B cell (primary cell): Measurements from ENCODE around the gene ZBTB17. TPM values are rescaled to one million over a fixed set of nuclear protein-coding genes. Genes with fewer than 3 reads are reported as not detected.

Source experiments
- ATAC-seq: fragments of 200-7000 bp; cut with Tn5 transposase; one replicate; pipeline ENCODE4 v1.10.0; 2021; ENCODE audit warnings: low read depth, mild to moderate bottlenecking, moderate number of reproducible peaks, moderate library complexity
- CTCF ChIA-PET: fragments of 350-600 bp; sonication (Branson Sonifier 250); formaldehyde crosslinking; loops from one replicate; lab custom pipeline; 2021; ENCODE audit warnings: antibody characterized with exemption, inconsistent platforms; lab: Charles Lee
- POLR2A ChIA-PET: fragments of 350-600 bp; sonication (Branson Sonifier 250); formaldehyde crosslinking; loops from one replicate; lab custom pipeline; 2021; ENCODE audit warnings: antibody characterized with exemption; lab: Charles Lee
- DNase-seq: peaks from one replicate; pipeline ENCODE4 v3.0.0; 2013
- H2AFZ ChIP-seq: 2 replicates; pipeline ENCODE4 v1.6.1; 2012; ENCODE audit warnings: mild to moderate bottlenecking, low read depth, low read length; ENCODE audit not compliant: insufficient read depth, poor library complexity, severe bottlenecking
- H3K27ac ChIP-seq, 2 donors: 1 replicate in 1 of 2; 2 replicates in 1 of 2; pipeline ENCODE4 v1.5.1; 2012 to 2013; ENCODE audit warnings: low read length in 2 of 2, mild to moderate bottlenecking in 2 of 2, moderate library complexity in 1 of 2
- H3K27me3 ChIP-seq, 4 experiments: fragments of 200-600 bp in 1 of 4; sonication (generic) in 1 of 4; replicated peaks in 1 of 4; 1 replicate in 2 of 4; 2 replicates in 2 of 4; pipeline versions ENCODE4 v1.6.1 to v1.7.0; 2013 to 2016; ENCODE audit warnings: low read length in 3 of 4, mild to moderate bottlenecking in 2 of 4, mixed read lengths in 1 of 4, moderate library complexity in 1 of 4; ENCODE audit not compliant: insufficient read depth in 4 of 4, control insufficient read depth in 3 of 4; ENCODE audit errors: control extremely low read depth in 1 of 4
- H3K36me3 ChIP-seq, 2 experiments: replicated peaks in 1 of 2; 1 replicate in 1 of 2; 2 replicates in 1 of 2; pipeline versions ENCODE4 v1.6.1 to v1.7.1; 2013; ENCODE audit warnings: low read length in 1 of 2; ENCODE audit not compliant: insufficient read depth in 2 of 2, control insufficient read depth in 1 of 2; ENCODE audit errors: control extremely low read depth in 1 of 2, extremely low read depth in 1 of 2
- H3K4me1 ChIP-seq, 2 donors: fragments of 200-600 bp in 1 of 2; sonication (generic) in 1 of 2; 1 replicate in 1 of 2; 2 replicates in 1 of 2; pipeline versions ENCODE4 v1.5.1 to v1.6.1; 2013 to 2017; ENCODE audit warnings: low read length in 2 of 2; ENCODE audit not compliant: control insufficient read depth in 2 of 2, insufficient read depth in 2 of 2
- H3K4me2 ChIP-seq: replicated peaks from 2 replicates; pipeline ENCODE3; 2012; ENCODE audit warnings: mild to moderate bottlenecking, low read depth, low read length; ENCODE audit not compliant: poor library complexity, severe bottlenecking
- H3K4me3 ChIP-seq, 5 experiments: fragments of 200-600 bp in 1 of 5; sonication (generic) in 1 of 5; 1 replicate in 3 of 5; 2 replicates in 2 of 5; pipeline versions ENCODE4 v1.5.1 to v1.7.0; 2011 to 2016; ENCODE audit warnings: low read length in 4 of 5, mild to moderate bottlenecking in 4 of 5, low read depth in 2 of 5, control low read depth in 1 of 5, moderate library complexity in 1 of 5; ENCODE audit not compliant: insufficient read depth in 1 of 5; ENCODE audit errors: control extremely low read depth in 1 of 5, extremely low read depth in 1 of 5
- H3K79me2 ChIP-seq: fragments of 200-600 bp; sonication (generic); one replicate; pipeline ENCODE4 v1.6.0; 2016; ENCODE audit warnings: low read length; ENCODE audit not compliant: control insufficient read depth, insufficient read depth
- H3K9ac ChIP-seq: fragments of 200-600 bp; sonication (generic); 2 replicates; pipeline ENCODE4 v1.6.1; 2017; ENCODE audit warnings: mild to moderate bottlenecking, low read length, moderate library complexity
- H3K9me3 ChIP-seq, 3 donors: one replicate each; pipeline versions ENCODE4 v1.6.1 to v1.7.1; 2013; ENCODE audit warnings: low read length in 2 of 3; ENCODE audit not compliant: control insufficient read depth in 2 of 3, insufficient read depth in 1 of 3; ENCODE audit errors: control extremely low read depth in 1 of 3
- H4K20me1 ChIP-seq: 2 replicates; pipeline ENCODE4 v1.6.0; 2012; ENCODE audit warnings: mild to moderate bottlenecking, low read length; ENCODE audit not compliant: insufficient read depth, control insufficient read depth, poor library complexity, severe bottlenecking
- H3K27ac Mint-ChIP-seq: one replicate; pipeline ENCODE4 v1.8.0; 2021; ENCODE audit warnings: mixed read lengths
- H3K27me3 Mint-ChIP-seq: one replicate; pipeline ENCODE4 v1.8.0; 2021; ENCODE audit warnings: mixed read lengths
- H3K4me1 Mint-ChIP-seq: one replicate; pipeline ENCODE4 v1.8.0; 2021; ENCODE audit warnings: mixed read lengths
- H3K4me3 Mint-ChIP-seq: one replicate; pipeline ENCODE4 v1.8.0; 2021; ENCODE audit warnings: mixed read lengths
- H3K9me3 Mint-ChIP-seq: one replicate; pipeline ENCODE4 v1.8.0; 2022; ENCODE audit warnings: mixed read lengths; ENCODE audit not compliant: insufficient read depth
- CTCF ChIP-seq: fragments of 200-600 bp; IDR thresholded peaks from one replicate; pipeline ENCODE4 v1.8.0; 2022; ENCODE audit warnings: antibody characterized with exemption, mild to moderate bottlenecking
- EZH2 ChIP-seq: IDR thresholded peaks from 2 replicates; pipeline ENCODE4 v1.6.1; 2012; ENCODE audit warnings: borderline replicate concordance, low read depth, mild to moderate bottlenecking, moderate library complexity, low read length; ENCODE audit not compliant: insufficient read depth, poor library complexity, severe bottlenecking
- WGBS: methylation state at CpG from one replicate; pipeline ENCODE4 v1.1.5; 2013; ENCODE audit warnings: missing lambda C conversion rate; ENCODE audit not compliant: insufficient coverage; 5-methylcytosine and 5-hydroxymethylcytosine counted together
- intact Hi-C: fragments of 100-400 bp; cut with micrococcal nuclease; formaldehyde crosslinking; loops from one replicate; pipeline ENCODE4 v1.10.0; 2022
- polyA plus RNA-seq: library from polyadenylated mRNA; depleted of rRNA; stranded (reverse); fragments of >200 nt; gene quantifications from 2 replicates; pipeline ENCODE4 v1.2.3, GENCODE V29; 2012
- total RNA-seq, 2 donors: library from RNA; stranded (reverse); fragments of 120-200 nt in 1 of 2; gene quantifications; 1 replicate in 1 of 2; 2 replicates in 1 of 2; pipeline versions ENCODE4 v1.2.3 to v1.2.4, GENCODE V29; 2013 to 2022

ZBTB17 gene
- total and polyA plus RNA-seq, 2 donors (not counting 1 experiment from before 2014, with no cell fraction given) = 94.1 to 157 TPM

GRCh38 chr1:16015960-16016901 is 40.3 kb upstream of the ZBTB17 start:
- TF ChIP-seq CTCF (no peak), EZH2 (no peak)
- H3K4me1 Mint-ChIP-seq = peaks cover 28% of the 10 kb centered on the region
- no peaks in the 10 kb centered on the region for H3K9me3 ChIP-seq
- H3K9me3 Mint-ChIP-seq = no peaks in the 10 kb centered on the region
- no peaks in the 10 kb centered on the region for H3K27me3 Mint-ChIP-seq
- no peaks in the 10 kb centered on the region for H4K20me1 ChIP-seq
- no peak overlapping the region for H3K4me2 ChIP-seq
- no peak overlapping the region for H3K27ac ChIP-seq
- H3K27me3 ChIP-seq = no peaks in the 10 kb centered on the region
- no peak overlapping the region for H2AFZ ChIP-seq
- H3K4me1 ChIP-seq = peaks cover 18 to 32% of the 10 kb centered on the region in 2 donors
- no peak overlapping the region for H3K27ac Mint-ChIP-seq
- ChIA-PET CTCF (interaction anchor here (0.9 to 3.6 kb wide), 2 partner anchors 8 to 1432 kb away, joined by 3 to 15 read pairs; no protein-coding TSS in a partner anchor), POLR2A (interaction anchor here (0.6 kb wide), 1 partner anchor 151 kb away, joined by 3 read pairs; no protein-coding TSS in a partner anchor)
- no peak for ATAC-seq
- DNase-seq = no peak
- no peak overlapping the region for H3K4me3 Mint-ChIP-seq
- 87% methylated on average over 17 of the region's 23 CpGs for WGBS
- no peaks in the 10 kb centered on the region for H3K79me2 ChIP-seq
- no peak overlapping the region for H3K4me3 ChIP-seq
- no peaks in the 10 kb centered on the region for H3K36me3 ChIP-seq
- no peak overlapping the region for H3K9ac ChIP-seq
- intact Hi-C loops = no loop called here

GRCh38 chr1:16015491-16015890 is 39.6 kb upstream of the ZBTB17 start:
- no peaks in the 10 kb centered on the region for H3K9me3 ChIP-seq
- H3K27me3 ChIP-seq = no peaks in the 10 kb centered on the region
- H3K36me3 ChIP-seq = no peaks in the 10 kb centered on the region
- intact Hi-C loops = no loop called here
- POLR2A ChIA-PET = no interaction called here
- no peaks in the 10 kb centered on the region for H3K9me3 Mint-ChIP-seq
- H3K79me2 ChIP-seq = no peaks in the 10 kb centered on the region
- TF ChIP-seq EZH2 = no peak
- no peak for TF ChIP-seq CTCF
- H4K20me1 ChIP-seq = no peaks in the 10 kb centered on the region
- H3K4me2 ChIP-seq = no peak overlapping the region
- no peak overlapping the region for H3K9ac ChIP-seq
- H3K4me3 Mint-ChIP-seq = no peak overlapping the region
- no peak overlapping the region for H2AFZ ChIP-seq
- H3K27me3 Mint-ChIP-seq = no peaks in the 10 kb centered on the region
- peaks cover 28% of the 10 kb centered on the region for H3K4me1 Mint-ChIP-seq
- CTCF ChIA-PET = no interaction called here
- no peak for DNase-seq
- no peak overlapping the region for H3K4me3 ChIP-seq
- peak overlapping the region; percentile 46 for H3K27ac Mint-ChIP-seq
- H3K27ac ChIP-seq = no peak overlapping the region
- H3K4me1 ChIP-seq = peaks cover 18 to 32% of the 10 kb centered on the region in 2 donors
- ATAC-seq = no peak
- 93% methylated on average over 22 of the region's 25 CpGs for WGBS
